Breast epithelium (tissue), 4 donors: ENCODE results near the gene MAPK8IP1. TPM values are rescaled to one million over a fixed set of nuclear protein-coding genes. Genes with fewer than 3 reads are reported as not detected.

Source experiments
- DNase-seq, 2 donors: peaks; one replicate each; pipeline ENCODE4 v3.0.0-alpha.2; 2019; ENCODE audit warnings: low spot score in 2 of 2
- H3K27ac ChIP-seq, 2 donors: fragments of 200-600 bp; sonication (generic) in 1 of 2; one replicate each; pipeline ENCODE4 v1.5.1; 2016 to 2019; ENCODE audit warnings: mild to moderate bottlenecking in 1 of 2
- H3K27me3 ChIP-seq, 2 donors: fragments of 200-600 bp; sonication (generic) in 1 of 2; one replicate each; pipeline versions ENCODE4 v1.5.1 to v1.6.0; 2017 to 2019; ENCODE audit warnings: control low read depth in 1 of 2, mild to moderate bottlenecking in 1 of 2
- H3K36me3 ChIP-seq: fragments of 200-600 bp; one replicate; pipeline ENCODE4 v1.5.1; 2019
- H3K4me1 ChIP-seq, 2 donors: fragments of 200-600 bp; sonication (generic); one replicate each; pipeline ENCODE4 v1.5.1; 2016 to 2019; ENCODE audit warnings: control low read depth in 1 of 2
- H3K4me3 ChIP-seq, 3 donors: fragments of 200-600 bp; sonication (generic); 1 replicate in 2 of 3; 2 replicates in 1 of 3; pipeline ENCODE4 v1.5.1; 2016 to 2019; ENCODE audit warnings: mild to moderate bottlenecking in 3 of 3, moderate library complexity in 2 of 3
- H3K9me3 ChIP-seq, 2 donors: fragments of 200-600 bp; sonication (generic) in 1 of 2; one replicate each; pipeline ENCODE4 v1.5.1; 2016 to 2019; ENCODE audit warnings: control low read depth in 1 of 2
- CTCF ChIP-seq, 3 donors: fragments of 450-650 bp; IDR thresholded peaks; one replicate each; pipeline ENCODE4 v1.5.1; 2016 to 2017; ENCODE audit warnings: antibody characterized with exemption in 3 of 3, mild to moderate bottlenecking in 3 of 3, moderate library complexity in 3 of 3
- POLR2A ChIP-seq: fragments of 450-650 bp; IDR thresholded peaks from one replicate; pipeline ENCODE4 v1.6.1; 2016; ENCODE audit warnings: antibody characterized with exemption, mild to moderate bottlenecking, moderate library complexity
- POLR2AphosphoS5 ChIP-seq, 3 donors: sonication (generic); formaldehyde crosslinking; IDR thresholded peaks; one replicate each; pipeline ENCODE4 v1.6.1; 2017; ENCODE audit warnings: antibody characterized with exemption in 3 of 3
- intact Hi-C: fragments of 100-400 bp; cut with DNase I; formaldehyde crosslinking; loops from one replicate; pipeline ENCODE4 v1.15.1; 2023; ENCODE audit warnings: low total_unique reads
- total RNA-seq, 3 donors: library from RNA; depleted of rRNA; stranded (reverse); fragments of >200 nt; gene quantifications; one replicate each; pipeline ENCODE4 v1.1.0, GENCODE V29; 2016

The MAPK8IP1 gene
- total RNA-seq, 3 donors from 2014 or later: 5.4 to 7.2 (median 5.9) TPM

- Histone ChIP-seq H3K9me3 (no peaks in the 10 kb centered on the region), H3K27me3 (no peaks in the 10 kb centered on the region), H3K4me1 (peaks cover 0 to 19% of the 10 kb centered on the region in 2 donors), H3K36me3 (no peaks in the 10 kb centered on the region), H3K27ac (peak overlapping the region; percentile 88 to 93), H3K4me3 (no peak overlapping the region)
- no peak for TF ChIP-seq CTCF (IDR thresholded peaks at IDR 0.05)
- TF ChIP-seq POLR2AphosphoS5 (IDR thresholded peaks at IDR 0.05): no peak
- no peak for TF ChIP-seq POLR2A
- peak in 1 of 2 donors; percentile 49 for DNase-seq
- intact Hi-C loops: no loop called here
Measured at GRCh38 chr11:45919806-45920530, 34.5 kb downstream of the MAPK8IP1 start.

DNA sequence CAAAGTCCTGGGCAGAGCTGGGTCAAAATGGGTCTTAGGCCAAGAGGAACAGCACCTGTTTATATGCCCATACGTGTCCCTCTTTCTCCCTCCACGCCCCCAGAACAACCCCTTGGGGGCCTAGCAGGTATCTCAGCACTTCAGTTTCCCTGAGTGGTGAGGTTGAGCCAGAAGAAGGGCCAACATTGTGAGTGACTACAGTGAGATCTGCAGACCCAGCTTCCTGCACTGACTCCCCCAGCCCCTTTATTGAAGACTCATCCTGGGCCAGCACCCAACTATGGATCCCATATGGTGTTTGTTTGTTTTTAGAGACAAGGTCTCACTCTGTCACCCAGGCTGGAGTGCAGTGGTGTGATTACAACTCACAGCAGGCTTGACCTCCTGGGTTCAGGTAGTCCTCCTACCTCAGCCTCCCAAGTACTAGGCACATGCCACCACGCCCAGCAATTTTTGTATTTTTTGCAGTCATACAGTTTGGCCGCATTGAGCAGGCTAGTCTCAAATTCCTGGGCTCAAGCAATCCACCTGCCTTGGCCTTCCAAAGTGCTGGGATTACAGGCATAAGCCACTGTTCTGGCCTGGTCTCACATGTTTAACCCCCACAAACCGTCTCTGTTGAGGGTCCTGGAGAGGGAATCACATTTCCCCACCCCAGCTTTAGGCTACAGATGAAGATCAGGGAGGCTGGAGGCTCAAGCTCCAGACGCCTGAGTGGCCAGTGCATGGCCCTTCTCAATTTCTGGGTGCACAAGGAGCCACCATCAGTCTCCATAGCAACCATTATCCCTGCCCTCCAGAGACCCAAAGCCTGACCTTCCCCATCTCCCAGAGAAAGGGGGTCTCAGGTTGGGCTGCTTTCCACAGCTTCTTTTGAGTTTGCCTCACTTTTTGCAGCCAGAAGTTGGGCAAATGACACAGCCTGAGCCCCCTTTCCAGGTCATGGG, 35.4 kb downstream of the MAPK8IP1 start:
- H3K27ac ChIP-seq: peak overlapping the region; percentile 88 to 93
- no peaks in the 10 kb centered on the region for H3K9me3 ChIP-seq
- H3K4me1 ChIP-seq: peaks cover 0 to 19% of the 10 kb centered on the region in 2 donors
- no peak for DNase-seq
- peak overlapping the region in 1 of 3 donors; percentile 79 for H3K4me3 ChIP-seq
- H3K27me3 ChIP-seq: no peaks in the 10 kb centered on the region
- intact Hi-C loops: no loop called here
- H3K36me3 ChIP-seq: no peaks in the 10 kb centered on the region
- TF ChIP-seq POLR2A (no peak), POLR2AphosphoS5 (IDR thresholded peaks at IDR 0.05) (no peak), CTCF (IDR thresholded peaks at IDR 0.05) (no peak)

DNA sequence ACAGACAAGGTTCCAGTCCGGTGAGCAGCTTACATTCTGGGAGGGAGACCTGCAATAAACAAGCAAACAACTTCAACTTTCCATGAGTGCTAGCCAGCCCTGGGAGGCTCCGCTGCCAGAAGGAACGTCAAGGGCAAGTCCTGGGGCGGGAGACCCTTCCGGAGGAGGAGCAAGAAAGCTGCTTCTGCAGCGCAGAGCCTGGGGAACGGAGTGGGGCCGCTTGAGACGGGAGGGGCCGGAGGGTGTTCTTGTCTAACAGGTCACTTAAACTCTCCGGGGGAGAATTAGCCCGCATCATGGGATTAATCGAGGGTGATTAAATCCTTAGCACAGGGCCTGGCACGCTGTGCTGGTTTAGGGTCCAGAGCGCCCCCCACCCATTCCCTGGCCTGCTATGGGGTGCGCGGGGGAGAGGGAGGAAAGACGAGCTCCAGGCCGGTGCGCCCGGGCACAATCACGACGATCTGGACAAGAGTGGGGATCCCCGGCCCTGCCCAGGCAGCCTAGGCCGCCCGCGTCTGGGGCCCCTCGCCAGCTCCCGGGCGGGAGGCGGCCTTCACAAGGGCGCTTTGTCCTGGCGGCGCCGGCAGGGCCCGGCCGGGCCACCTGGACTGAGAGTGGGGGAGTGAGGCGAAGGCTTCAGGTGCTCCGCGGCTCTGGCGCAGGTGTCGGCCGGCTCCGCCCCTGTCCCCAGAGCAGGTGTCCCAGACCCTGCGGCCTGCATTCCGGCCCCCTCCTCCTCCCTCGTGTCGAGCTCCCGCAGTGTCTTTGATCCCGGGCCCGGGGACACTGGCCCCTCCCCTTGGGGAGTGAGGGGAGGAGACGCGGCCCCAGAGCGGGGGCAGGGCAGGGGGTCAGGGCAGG, 36.3 kb downstream of the MAPK8IP1 start:
- TF ChIP-seq CTCF (IDR thresholded peaks at IDR 0.05) (peak in 2 of 3 donors; percentile 13 to 14), POLR2A (no peak)
- Histone ChIP-seq H3K27ac (peak overlapping the region; percentile 83 to 88), H3K27me3 (no peaks in the 10 kb centered on the region), H3K4me3 (peak overlapping the region in 2 of 3 donors; percentile 67 to 79), H3K36me3 (no peaks in the 10 kb centered on the region), H3K9me3 (no peaks in the 10 kb centered on the region), H3K4me1 (peaks cover 0 to 18% of the 10 kb centered on the region in 2 donors)
- DNase-seq: peak; percentile 67 to 71
- intact Hi-C loops: no loop called here

DNA sequence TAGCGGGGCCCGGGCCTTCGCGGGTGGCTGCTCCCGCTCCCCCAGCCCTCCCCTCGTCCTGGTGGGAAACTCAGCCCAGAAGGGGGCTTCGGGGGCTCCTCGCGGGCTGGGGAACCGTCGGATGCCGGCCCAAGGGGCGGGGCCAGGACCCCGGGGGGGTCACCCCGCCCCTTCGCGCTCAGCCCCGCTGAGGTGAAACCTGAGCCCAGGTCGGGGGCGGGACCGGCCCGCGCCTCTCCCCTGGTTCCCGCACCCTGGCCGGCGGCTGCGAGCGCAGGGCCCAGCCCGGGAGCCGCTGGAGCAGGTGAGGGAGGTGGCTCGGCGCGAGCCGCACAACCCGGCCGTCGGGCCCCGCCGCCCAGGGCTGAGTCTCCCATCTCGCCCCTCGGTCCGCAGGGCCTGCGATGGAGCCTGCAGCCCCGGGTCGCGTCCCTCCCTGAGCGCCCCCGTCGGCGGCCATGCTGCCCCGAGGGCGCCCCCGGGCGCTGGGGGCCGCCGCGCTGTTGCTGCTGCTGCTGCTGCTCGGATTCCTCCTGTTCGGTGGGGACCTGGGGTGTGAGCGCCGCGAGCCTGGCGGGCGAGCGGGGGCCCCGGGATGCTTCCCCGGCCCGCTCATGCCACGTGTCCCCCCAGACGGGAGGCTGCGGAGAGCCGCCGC, 37.1 kb downstream of the MAPK8IP1 start, which contains the start of gene LARGE2:
Gene LARGE2, plus strand, starts transcription at position 232 of the 658 bp plus-strand sequence. Its CDS starts 227 bp downstream, at position 459.
- H3K27ac ChIP-seq: peak within 1 kb of the TSS; percentile 83 to 88
- no peaks in the 10 kb centered on the region for H3K9me3 ChIP-seq
- intact Hi-C loops: no loop called here
- H3K36me3 ChIP-seq: no peaks in the 10 kb centered on the region
- H3K4me1 ChIP-seq: peaks cover 0 to 14% of the 10 kb centered on the region in 2 donors
- TF ChIP-seq POLR2AphosphoS5 (IDR thresholded peaks at IDR 0.05): no peak
- no peak for TF ChIP-seq CTCF (IDR thresholded peaks at IDR 0.05)
- no peak for TF ChIP-seq POLR2A
- peak within 1 kb of the TSS; percentile 13 to 79 (median 67) for H3K4me3 ChIP-seq
- H3K27me3 ChIP-seq: no peaks in the 10 kb centered on the region
- peak; percentile 50 to 61 for DNase-seq
